GM12875 (cell line): Measurements from ENCODE around the gene SMURF1.
"Not testable (repeated sequence)": the region's sequence is repeated elsewhere in the genome, so short reads cannot be mapped to it uniquely, and the experiment has no call there.

Source experiments
- H3K4me3 ChIP-seq: one replicate; pipeline ENCODE4 v1.5.1; 2011; ENCODE audit warnings: low read depth, low read length, control low read depth
- TF ChIP-seq, protein P1 (sequence below): IDR thresholded peaks from 2 replicates; pipeline ENCODE4 v1.5.1; 2011; ENCODE audit warnings: low read depth, mild to moderate bottlenecking, control low read depth, inconsistent platforms, low read length, moderate library complexity, borderline replicate concordance; ENCODE audit not compliant: insufficient read depth

The SMURF1 gene

DNA sequence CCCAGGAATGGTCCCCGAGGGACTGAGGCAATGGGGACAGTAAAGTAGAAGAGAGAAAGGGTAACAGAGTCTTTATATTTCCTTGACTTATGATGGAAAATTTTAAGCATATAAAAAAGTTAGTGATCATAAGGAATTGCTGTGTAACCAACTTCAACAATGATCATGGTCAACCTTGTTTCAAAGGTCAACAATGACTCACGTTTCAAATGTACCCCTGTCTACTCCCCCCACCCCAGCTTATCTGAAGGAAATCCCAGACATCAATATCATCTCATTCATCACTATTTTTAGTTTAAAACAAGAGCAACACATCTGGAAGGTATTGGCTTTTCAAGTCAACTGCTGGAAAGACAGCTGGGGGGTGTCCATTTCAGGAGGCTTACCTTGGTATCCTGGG, 92.9 kb downstream of the SMURF1 start:
- TF ChIP-seq, protein P1, sequence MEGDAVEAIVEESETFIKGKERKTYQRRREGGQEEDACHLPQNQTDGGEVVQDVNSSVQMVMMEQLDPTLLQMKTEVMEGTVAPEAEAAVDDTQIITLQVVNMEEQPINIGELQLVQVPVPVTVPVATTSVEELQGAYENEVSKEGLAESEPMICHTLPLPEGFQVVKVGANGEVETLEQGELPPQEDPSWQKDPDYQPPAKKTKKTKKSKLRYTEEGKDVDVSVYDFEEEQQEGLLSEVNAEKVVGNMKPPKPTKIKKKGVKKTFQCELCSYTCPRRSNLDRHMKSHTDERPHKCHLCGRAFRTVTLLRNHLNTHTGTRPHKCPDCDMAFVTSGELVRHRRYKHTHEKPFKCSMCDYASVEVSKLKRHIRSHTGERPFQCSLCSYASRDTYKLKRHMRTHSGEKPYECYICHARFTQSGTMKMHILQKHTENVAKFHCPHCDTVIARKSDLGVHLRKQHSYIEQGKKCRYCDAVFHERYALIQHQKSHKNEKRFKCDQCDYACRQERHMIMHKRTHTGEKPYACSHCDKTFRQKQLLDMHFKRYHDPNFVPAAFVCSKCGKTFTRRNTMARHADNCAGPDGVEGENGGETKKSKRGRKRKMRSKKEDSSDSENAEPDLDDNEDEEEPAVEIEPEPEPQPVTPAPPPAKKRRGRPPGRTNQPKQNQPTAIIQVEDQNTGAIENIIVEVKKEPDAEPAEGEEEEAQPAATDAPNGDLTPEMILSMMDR = no peak
- no peak overlapping the region for H3K4me3 ChIP-seq

DNA sequence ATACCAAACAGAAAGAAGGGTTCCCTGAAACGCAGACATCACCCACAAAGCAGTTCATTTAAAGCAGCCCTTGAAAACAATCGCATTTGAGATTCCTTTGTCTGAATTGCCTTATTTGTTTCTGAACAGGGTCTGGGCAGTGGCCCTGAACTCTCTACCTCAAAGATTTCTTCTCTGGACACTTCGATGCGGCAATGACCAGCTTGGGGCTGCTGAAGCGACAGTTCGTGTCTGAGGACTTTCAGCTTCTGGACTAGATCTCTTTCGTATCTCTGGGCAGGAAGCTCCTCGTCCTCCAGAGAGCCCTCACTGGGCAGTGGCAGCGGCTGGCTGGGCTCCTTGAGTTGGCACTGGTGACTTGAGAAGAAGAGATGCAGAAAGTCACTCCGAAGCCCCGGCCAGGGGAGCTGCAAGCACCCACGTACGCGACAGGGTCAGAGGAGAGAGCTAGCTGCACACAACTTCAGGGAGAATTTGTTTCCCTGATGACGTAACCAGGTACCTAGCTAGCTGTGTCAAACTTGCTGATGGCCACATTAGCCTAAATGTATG, 96.3 kb downstream of the SMURF1 start:
- TF ChIP-seq, protein P1 = no peak
- no peak overlapping the region for H3K4me3 ChIP-seq

DNA sequence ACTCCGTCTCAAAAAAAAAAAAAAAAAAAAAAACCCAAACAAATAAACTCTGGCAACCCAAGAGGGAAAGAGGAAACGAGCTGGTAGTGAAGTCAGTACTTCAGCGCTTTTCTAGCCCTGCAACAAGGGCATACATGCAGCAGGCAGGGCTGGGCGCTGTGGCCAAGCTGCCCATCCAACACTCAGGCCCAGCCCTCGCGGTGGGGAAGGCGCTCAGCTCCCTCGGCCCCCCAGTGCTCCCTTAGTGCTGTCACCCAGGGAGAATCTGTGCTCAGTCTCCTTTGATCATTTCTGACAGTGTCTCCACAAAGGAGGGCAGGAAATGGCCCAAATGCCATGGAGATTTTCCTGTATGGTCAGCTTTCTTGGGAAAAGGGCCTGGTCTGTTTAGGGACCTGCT, 97.2 kb downstream of the SMURF1 start:
- TF ChIP-seq, protein P1 = no peak
- H3K4me3 ChIP-seq = no peak overlapping the region

DNA sequence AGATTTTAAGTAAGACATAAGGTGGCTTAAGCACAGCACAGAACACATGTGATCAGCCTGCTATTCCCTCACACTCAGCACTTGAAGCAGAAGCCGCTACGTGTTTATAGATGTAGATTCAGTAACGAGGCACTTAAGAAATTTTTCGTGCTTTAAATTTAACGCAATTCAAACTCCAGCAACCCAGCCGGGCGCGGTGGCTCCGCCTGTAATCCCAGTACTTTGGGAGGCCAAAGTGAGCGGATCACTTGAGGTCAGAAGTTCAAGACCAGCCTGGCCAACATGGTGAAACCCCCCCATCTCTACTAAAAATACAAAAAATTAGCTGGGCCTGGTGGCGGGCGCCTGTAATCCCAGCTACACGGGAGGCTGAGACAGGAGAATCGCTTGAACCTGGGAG, 97.6 kb downstream of the SMURF1 start:
- H3K4me3 ChIP-seq = not testable (repeated sequence)

DNA sequence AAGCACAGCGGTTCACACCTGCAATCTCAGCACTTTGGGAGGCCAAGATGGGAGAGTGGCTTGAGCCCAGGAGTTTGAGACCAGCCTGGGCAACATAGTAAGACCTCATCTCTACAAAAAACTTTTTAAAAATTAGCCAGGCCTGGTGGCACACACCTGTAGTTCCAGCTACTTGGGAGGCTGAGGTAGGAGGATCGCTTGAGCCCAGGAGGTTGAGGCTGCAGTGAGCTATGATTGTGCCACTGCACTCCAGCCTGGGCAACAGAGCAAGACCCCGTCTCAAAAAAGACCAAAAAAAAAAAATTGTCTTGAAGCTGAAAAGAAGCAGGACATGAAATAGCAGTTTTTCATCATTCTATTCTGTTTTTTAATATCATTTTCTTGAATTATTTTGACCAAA, 99.0 kb downstream of the SMURF1 start:
- not testable (repeated sequence) for H3K4me3 ChIP-seq

DNA sequence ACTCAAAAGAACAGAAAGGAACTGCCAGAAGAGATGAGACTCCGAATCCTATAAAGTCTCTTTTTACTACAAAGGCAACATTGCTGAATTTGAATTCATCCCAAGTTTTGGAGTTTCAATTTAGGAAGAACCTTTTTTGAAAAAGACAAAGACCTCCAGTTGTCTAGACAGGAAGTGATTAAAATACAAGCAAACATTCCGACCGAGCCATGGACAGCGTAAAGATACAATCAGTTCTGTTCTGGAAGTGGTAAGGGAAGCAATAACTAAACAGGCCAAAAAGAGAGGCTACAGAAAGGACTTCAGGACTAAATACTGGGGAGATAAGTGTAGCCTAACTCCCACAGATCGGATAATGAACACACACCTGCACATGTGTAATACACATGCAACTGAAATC, 101.0 kb downstream of the SMURF1 start:
- H3K4me3 ChIP-seq = no peak overlapping the region
- TF ChIP-seq, protein P1 = no peak

DNA sequence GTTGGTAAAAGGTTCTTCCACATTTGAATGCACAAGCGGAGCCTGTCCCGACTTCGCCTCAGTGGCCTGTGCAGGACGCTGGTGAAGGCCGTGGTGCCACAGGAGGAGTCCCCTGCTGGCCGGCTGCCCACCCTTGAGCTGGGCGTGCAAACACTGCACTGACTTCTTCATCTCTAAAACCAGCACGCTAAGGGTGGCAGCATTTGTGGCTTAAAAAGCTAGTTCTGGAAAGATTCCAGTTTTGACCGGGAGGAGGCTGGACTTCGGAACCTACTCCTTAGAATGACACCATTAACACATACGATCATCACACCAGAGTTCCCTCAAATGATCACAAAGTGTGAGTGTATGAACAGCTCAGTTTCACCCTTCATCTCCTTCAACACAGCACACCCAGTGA, 102.4 kb downstream of the SMURF1 start:
- H3K4me3 ChIP-seq = no peak overlapping the region
- TF ChIP-seq, protein P1 = no peak

DNA sequence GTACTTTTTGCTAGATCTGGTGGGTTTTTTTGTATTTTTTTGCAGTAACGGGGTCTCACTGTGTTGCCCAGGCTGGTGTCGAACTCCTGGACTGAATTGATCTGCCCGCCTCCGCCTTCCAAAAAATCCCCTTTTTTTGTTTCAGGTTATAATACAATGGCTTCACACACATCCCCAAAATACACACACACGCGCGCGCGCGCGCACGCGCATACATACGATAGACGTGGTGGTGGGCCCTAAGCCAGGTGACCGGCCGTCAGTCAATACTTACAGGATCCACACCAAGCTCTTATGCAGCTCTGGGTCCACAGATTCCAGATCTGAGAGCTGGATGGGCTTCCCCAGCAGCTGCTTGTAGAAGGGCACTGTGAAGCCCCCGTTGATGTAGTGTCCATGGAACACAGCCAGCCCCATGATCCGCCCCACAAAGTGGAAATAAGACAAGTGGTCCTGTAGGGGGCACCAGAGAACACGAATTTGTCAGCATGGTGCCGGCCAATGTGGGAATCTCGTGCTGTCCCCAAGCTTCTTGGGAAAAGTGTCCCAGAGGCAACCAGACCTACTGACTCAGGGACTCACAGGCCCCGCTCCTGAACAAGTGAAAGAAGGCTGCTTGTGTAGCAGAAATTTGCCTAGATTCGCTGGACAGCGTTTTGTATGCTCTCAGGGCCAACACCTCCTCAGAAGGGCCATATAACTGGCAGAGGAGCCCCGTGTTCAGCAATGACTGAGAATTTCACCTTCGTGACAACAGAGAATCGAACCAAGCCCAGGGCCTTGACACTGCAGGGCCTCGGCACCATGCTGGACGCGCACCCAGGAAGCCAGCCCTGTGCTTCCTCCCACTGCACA, 103.6 kb downstream of the SMURF1 start:
- TF ChIP-seq, protein P1 = peak; percentile 68

More for the DNA sequence above, 103.6 kb downstream of the SMURF1 start:
- H3K4me3 ChIP-seq = no peak overlapping the region
